Stimulated activated CD4-positive, alpha-beta T cell treated with anti-CD3 and anti-CD28 coated beads, Interleukin-12 subunit alpha, Interleukin-12 subunit beta, amount 100 ng/mL, for 48 hours (primary cell): ENCODE measurements around the gene STON2.
"Not testable (repeated sequence)": the region's sequence is repeated elsewhere in the genome, so short reads cannot be mapped to it uniquely, and the experiment has no call there.

Experiments
- DNase-seq, 3 donors: peaks; one replicate each; pipeline ENCODE4 v3.0.0-alpha.2; 2020; ENCODE audit warnings: low read depth in 2 of 3, low spot score in 1 of 3

The STON2 gene

DNA sequence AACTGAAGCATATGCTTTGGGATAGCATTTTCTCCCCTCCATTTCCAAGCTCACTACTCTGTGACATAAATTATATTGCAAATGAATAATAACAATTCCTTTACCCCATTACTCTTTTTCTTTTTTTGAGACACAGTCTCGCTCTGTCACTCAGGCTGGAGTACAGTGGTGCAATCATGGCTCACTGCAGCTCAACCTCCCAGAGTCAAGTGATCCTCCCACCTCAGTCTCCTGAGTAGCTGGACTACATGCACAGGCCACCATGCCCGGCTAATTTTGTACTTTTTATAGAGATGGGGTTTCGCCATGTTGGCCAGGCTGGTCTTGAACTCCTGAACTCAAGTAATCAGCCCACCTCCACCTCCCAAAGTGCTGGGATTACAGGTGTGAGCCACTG, 130.1 kb downstream of the STON2 start:
- DNase-seq, result no peak

DNA sequence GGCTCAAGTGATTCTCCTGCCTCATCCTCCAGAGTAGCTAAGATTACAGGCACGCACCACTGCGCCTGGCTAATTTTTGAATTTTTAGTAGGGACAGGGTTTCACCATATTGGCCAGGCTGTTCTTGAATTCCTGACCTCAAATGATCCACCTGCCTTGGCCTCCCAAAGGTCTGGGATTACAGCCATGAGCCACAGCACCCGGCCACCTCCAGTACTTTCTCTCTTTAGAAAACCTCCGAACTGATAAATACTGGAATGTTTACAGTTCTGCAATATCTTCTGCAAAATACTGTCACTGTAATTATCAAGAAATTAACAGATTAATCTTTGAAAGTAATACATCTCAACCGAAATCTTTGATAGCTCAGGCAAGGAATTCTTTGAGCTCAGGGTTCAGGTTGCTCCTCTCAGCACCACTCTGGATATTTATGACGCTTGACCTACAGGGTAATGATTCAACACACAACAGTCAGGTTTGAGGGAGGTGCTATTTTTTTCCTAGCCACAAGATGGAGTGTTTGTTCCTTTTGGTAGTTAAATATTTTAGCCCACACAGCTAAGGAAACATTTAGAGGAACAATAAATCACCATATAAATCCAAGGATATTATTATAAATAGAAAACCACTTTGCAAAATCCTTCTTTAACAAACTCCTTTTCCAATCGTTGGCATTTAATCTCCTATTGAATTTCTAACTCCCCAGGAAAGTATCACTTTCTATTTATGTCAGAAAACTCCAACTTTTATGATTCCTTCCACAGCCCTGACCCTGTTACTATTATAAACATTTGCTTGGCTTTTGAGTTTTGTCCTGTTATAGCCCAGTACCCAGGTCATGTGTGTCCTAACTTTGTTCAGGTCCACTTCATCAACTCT, 130.8 kb downstream of the STON2 start:
- DNase-seq, result peak in 1 of 3 donors; percentile 35

DNA sequence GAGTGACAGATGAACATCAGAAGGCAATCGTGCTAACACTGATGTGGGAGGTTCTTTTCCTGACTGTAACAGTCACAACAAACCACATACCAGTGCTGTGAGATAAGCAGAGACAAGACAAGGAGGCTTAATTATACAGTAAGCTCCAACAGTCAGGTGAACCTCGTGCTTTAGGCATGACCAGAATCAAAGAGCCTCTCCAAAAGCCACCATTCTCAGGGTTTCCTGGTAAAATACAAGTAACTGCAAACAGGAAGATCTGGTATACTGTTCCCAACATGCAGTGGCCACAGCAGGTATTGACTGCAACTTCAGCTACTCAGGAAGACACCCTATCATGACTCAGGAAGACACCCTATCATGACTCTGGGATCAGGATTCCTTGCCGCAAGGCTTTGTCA, 132.1 kb downstream of the STON2 start:
- DNase-seq, result no peak

DNA sequence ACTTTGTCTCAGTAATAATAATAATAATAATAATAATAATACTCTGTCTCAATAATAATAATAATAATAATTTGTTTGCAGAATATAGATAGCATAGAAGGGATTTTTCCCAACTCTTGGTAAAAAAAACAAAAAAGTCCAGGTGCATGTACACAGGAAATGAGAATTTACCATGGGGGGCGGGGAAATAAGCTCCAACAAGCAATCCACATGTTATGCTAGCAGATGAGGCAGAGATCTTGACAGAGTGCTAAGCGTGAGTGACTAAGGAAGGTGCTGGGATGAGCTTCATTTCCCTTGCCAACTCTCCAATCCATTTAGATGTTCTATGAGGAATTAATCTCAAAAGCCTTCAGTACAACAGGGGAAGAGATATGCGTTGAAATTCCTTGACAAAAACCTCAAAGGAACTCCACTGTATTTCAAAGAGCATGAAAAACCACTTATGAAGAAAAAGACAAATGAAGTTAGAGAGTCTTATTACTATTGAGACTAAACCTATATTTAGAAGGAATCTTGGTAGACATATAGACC, 134.4 kb downstream of the STON2 start:
- no peak for DNase-seq

DNA sequence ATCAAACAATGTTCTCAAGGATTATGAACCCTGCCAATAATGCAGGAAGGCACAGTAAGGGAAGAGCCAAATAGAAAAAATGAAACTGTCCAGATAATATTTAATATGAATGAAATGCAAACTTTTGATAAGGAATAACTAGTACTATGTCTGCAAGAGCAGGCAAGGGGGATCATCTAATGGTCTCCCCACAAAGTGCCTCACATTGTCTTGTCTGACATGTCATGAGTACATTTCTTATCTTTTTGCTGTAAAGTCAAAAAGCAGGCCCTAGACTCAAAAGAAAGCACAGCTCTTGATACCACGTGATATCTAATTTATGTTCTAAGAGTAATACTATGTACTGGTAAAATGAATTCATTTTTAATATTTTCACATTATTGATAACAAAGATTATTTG, 135.5 kb downstream of the STON2 start:
- DNase-seq, result no peak

DNA sequence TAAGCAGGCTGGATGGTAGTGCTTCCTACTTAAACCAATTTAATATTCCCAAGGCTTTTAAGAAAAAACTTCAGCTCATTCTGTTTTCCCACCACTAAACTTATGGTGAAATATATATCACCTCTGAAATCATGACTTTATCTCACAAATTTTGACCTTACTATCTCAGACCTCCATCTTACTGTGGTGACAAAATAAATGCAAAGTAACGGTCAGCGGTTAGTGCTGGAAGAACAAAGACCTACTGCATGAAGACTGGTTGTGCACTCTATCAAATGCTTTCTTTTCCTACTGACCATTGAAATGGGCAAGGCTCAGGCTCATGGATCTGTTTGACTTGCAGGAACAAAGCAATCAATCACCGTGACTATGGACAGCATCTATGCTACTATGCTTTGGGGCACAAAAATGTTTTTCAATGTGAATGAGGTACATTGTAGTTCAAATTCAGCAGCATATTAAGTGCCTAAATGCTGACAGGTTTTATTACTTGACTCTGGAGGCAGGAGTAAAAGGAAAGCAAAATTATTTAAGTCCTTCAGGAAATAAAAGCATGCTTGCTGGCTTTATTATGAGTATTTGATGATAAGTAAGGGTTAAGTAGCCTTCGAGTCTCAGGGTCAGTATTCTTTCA, 136.2 kb downstream of the STON2 start:
- no peak for DNase-seq

DNA sequence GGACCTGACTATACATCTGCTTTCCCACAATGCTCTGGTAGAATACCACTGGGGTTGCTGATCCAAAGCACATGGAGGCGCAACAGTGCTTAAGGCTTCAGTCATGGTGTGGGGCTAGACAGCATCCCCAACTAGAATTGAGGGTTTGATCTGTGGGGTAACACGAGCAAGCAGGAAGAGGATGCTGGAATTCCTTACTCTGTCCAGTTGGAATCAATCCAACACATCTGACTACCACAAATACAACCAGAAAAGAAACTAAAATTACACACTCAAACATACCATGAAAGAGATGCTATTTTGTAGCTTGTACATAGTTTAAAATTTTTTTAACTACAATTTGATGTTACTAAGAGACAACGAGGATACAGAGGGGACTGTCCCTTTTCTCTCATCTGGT, 138.9 kb downstream of the STON2 start:
- no peak for DNase-seq

DNA sequence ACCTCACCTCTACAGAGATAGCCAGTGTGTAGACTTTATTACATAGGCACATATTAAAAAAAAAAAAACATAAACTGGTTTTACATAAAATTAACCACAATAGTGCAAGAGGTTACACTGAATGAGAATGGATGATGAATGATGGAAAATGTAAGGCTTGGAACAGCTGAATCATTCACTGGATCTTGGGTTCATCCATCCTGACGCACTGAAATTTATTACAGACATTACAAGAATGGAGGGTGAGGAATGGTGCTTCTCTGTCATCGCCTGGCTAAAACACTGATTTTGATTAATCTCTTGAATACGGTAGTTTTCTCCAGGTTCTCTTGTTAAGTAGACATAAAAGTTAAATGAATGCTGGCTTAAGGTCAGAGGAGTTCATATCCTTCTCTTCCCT, 139.4 kb downstream of the STON2 start:
- no peak for DNase-seq

DNA sequence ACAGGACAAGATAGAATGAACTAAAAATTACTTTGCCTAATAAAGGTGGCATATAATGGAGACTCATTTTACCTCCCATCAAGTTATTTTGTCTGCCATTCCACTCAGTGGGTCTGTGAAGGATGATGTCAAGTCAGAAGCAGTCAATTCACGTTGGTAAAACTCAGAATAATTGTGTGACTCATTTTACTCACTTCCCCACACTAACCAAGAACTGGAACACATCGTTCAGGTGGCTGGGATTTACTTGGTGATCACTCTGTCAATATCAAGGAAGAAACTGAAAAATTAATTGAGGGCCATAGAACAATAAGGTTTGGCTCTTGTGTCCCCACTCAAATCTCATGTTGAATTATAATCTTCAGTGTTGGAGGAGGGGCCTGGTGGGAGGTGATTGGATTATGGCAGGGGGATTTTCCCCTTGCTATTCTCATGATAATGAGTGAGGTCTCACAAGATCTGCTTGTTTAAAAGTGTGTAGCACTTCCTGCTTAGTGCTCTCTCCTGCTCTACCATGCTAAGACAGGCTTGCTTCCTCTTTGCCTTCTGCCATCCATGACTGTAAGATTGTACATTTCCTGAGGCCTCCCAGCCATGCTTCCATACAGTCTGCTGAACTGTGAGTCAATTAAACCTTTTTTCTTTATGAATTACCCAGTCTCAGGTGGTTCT, 143.7 kb downstream of the STON2 start:
- DNase-seq, result no peak

DNA sequence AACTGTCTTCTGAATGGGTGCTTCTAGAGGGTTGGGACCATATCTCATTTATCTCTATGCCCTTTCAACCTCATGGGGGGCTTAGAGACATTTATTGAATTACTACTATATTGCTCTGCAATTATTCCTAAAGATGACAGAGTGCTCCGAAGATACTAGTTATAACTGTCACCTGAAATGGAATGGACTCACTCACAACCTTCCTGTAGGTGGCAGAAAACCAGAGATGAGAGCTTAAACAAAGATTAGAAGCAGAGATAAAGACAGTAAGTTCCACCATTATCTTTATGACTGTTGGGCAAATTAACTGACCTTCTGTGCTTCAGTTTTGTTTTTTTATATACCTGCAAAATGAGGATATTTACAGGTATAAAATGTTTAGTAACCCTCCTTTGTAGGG, 147.8 kb downstream of the STON2 start:
- no peak for DNase-seq

DNA sequence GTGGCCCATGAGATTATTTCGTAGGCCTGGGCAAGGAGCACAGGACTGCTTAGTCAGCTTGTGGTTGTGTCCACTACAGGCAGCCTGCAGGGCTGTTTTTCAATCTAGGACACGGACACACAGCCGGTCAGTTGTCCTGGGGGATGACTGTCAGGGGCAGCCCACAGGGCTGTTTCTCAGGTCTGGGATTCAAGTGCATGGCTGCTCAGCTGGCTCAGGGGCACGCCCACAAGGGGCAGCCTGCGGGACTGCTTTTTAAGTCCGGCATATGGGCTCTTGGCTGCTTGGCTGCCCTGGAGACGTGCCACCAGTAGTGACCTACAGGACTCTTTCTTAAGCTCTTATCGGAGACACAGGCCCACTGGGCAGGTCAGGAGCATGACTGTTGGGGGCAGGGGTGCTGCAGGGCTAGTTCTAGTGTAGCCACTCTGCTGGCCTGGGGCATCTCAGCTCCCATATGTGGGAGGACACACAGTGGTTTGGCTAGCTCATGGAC, 152.8 kb downstream of the STON2 start:
- DNase-seq, result no peak

DNA sequence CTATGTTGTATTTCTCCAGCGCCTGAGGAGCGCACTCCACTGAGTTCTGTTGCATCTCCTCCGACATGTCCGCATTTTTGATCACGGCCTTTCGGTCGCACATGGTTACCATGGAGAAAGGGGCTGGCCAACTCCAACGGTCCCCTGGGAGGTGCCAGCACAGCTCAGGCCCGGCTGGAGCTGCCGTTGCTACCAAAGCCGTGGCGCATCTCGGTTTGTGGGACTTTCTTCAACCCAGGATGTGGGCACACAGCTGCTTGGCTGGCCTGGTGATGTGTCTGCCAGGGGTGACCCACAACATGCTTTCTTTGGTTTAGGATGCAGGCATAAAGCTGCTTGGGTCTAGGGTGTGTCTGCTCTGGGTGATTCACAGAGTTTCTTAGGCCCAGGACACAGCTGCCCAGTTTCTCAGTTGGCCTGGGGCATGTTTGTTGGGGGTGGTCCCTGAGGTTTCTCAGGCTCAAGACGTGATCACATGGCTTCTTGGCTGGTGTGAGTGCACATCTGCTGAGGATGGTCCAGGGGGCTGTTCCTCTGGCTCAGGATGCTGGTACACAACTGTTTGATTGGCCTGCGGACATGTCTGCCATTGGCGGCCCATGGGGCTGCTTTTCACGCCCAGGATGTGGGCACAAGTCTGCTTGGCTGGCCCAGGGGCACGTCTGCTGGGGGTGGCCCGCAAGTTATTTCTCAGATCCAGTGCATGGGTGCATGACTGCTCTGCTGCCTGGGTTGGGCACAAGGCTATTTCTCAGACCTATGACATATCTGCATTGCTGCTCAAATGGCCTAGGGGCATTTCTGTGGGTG, 153.5 kb downstream of the STON2 start:
- no peak for DNase-seq

DNA sequence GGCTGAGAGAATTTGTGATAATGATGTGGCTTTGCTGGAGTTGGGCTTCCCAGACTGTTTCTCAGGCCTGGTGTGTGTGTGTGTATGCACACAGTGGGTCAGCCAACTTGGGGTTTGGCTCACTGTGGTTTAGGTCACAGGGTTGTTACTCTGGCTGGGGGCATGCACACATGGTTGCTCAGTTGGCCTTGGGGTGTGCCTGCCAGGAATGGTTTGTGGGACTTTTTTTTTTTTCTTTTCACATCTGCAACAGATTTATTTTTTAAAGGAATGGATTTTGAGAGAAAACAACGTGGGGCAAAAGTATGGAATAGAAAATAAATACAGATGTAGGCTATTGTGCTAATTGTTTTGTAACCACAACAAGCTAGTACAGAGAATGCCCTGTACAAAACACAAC, 154.4 kb downstream of the STON2 start:
- no peak for DNase-seq

DNA sequence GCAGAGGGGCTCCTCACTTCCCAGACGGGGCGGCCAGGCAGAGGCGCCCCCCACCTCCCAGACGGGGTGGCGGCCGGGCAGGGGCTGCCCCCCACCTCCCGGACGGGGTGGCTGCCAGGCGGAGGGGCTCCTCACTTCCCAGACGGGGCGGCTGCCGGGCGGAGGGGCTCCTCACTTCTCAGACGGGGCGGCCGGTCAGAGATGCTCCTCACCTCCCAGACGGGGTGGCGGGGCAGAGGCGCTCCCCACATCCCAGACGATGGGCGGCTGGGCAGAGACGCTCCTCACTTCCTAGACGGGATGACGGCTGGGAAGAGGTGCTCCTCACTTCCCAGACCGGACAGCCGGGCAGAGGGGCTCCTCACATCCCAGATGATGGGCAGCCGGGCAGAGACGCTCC, 155.7 kb downstream of the STON2 start:
- not testable (repeated sequence) for DNase-seq

DNA sequence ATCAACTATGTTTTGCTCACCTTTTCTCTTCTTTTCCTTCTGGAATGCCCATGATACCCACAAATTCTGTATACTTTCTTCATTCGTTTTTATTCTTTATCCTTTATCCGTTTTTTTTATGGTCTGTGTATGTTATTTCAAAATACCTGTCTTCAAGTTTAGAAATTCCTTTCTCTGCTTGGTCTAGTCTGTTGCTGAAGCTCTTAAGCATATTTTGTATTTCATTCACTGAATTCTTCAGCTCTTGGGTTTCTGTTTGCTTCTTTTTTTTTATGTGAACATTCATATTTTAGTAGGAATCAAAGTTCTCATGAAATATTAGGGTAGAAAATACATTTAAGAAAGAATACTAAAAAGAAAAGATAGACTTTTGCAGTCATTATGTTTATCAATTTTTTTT, 156.6 kb downstream of the STON2 start:
- DNase-seq, result no peak

DNA sequence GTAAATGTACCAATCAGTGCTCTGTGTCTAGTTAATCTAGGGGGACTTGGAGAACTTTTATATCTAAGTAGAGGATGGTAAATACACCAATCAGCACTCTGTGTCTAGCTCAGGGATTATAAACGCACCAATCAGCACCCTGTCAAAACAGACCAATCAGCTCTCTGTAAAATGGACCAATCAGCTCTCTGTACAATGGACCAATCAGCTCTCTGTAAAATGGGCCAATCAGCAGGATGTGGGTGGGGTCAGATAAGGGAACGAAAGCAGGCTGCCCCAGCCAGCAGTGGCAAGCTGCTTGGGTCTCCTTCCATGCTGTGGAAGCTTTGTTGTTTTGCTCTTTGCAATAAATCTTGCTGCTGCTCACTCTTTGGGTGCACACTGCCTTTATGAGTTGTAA, 163.3 kb downstream of the STON2 start:
- not testable (repeated sequence) for DNase-seq

DNA sequence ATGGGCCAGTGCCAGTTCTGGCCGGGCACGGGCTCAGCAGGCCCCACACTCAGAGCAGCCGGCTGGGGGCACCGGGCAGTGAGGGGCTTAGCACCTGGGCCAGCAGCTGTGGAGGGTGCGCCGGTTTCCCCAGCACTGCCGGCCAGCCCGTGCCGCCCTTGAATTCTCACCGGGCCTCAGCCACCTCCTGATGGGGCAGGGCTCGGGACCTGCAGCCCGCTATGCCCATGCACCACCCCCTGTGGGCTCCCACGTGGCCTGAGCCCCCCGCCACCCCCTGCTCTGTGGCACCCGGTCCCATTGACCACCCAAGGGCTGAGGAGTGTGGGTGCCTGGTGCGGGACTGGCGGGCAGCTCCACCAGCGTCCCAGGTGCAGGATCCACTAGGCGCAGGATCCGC, 164.0 kb downstream of the STON2 start:
- DNase-seq, result no peak

DNA sequence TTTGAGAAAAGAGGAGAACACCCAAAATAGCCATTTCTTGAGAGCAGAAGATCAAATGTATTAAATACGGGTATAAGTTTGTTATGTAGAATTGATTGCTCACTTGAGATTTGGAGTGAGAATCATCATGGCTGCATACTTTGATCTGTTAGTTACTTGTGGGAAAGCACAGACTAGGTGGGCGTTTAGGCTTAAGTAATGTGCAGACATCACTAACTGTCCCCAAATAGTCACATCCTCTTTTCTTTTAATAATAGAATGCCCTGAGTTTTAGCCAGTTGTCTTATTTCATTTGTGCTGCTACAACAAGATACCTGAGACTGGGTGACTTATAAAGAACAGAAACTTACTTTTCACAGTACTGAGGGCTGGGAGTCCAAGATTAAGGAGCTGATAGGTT, 165.0 kb downstream of the STON2 start:
- DNase-seq, result no peak

DNA sequence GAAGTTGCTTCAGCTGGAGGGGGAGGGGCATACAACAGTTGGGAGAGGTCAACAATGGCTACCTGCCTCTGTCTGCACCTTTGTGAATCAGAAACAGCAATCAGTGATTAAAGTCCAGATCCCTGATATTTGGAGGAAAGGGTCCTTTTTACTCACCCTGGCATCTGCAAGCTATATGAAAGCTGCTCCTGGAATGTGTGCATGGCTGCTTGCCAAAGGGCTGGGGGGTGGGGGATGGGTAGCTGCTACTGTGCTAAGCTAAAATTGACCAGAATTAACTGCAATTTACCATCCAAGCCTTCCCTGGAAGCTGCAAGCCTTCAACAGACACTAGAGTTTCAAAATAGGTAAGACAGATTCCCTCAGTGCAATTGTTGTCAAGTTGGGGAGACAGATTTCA, 165.8 kb downstream of the STON2 start:
- no peak for DNase-seq

DNA sequence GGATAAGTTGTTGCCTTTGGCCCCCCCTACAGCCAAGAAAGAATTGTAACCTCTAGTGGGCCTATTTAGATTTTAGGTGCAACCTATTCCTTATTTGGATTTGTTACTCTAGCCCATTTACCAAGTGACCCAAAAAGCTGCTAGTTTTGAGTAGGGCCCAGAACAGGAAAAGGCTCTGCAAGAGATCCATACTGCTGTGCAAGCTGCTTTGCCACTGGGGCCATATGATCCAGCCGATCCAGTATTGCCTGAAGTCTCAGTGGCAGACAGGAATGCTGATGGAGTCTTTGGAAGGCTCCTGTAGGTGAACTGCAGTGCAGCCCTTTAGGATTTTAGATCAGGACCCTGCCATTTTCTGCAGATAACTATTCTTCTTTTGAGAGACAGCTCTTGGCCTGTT, 166.5 kb downstream of the STON2 start:
- no peak for DNase-seq

DNA sequence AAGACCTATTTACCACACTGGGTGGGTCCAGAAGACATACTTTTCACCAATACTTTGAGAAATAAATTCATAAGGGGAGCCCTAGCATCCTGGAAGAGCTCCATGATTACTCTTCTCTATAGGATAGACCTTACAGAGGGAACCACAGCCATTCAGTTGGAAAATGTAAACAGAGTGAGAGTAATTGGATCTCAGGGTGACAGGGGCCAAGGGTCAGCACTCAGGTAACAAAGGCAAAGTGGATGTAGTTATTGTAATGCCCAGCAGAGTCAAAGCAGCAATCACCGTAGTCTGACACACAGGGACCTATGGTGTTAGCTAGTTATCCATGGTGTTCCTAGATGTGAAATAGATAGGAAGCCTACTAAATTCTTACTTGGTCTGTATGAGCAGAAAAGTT, 168.6 kb downstream of the STON2 start:
- DNase-seq, result no peak
